Measurements from ENCODE around the gene PGP.
"Not testable (repeated sequence)": the region's sequence is repeated elsewhere in the genome, so short reads cannot be mapped to it uniquely, and the experiment has no call there.

PGP gene

GRCh38 chr16:2213817-2214718, 572 bp downstream of the PGP start:
- DNase-seq = peak; percentile 54

- DNase-seq = peak; percentile 46
These were observed 2.0 kb downstream of the PGP start for GRCh38 chr16:2212362-2213324.

GRCh38 chr16:2211923-2212347, 2.7 kb downstream of the PGP start:
- DNase-seq = no peak

- DNase-seq = no peak
These were observed 4.0 kb downstream of the PGP start, which contains the start of gene BRICD5 for GRCh38 chr16:2210386-2211365. TSS of gene BRICD5 (minus strand) at chr16:2210863. CDS start at chr16:2210833, 30 bp downstream.

GRCh38 chr16:2210009-2210332, 4.7 kb downstream of the PGP start:
- DNase-seq = no peak

- peak; percentile 56 for DNase-seq
These were observed 5.2 kb downstream of the PGP start for GRCh38 chr16:2209258-2210008.

- no peak for DNase-seq
These were observed 5.9 kb downstream of the PGP start for GRCh38 chr16:2208772-2209171.

- no peak for DNase-seq
These were observed 6.3 kb downstream of the PGP start for GRCh38 chr16:2208308-2208707.

- DNase-seq = no peak
These were observed 6.8 kb downstream of the PGP start for GRCh38 chr16:2207872-2208271.

GRCh38 chr16:2206780-2207433, 7.7 kb downstream of the PGP start:
- DNase-seq = no peak

GRCh38 chr16:2206420-2206779, 8.2 kb downstream of the PGP start:
- DNase-seq = no peak

- no peak for DNase-seq
These were observed 8.7 kb downstream of the PGP start for GRCh38 chr16:2205967-2206313.

- DNase-seq = peak; percentile 94
These were observed 9.3 kb downstream of the PGP start, which contains the start of gene MLST8 for GRCh38 chr16:2205104-2205966. TSS of gene MLST8 (plus strand) at chr16:2205454. CDS start at chr16:2206086, 632 bp downstream.

GRCh38 chr16:2204416-2205103, 10.1 kb downstream of the PGP start:
- DNase-seq = no peak

GRCh38 chr16:2203119-2203688, 11.4 kb downstream of the PGP start:
- not testable (repeated sequence) for DNase-seq

GRCh38 chr16:2200313-2200712, 14.3 kb downstream of the PGP start:
- no peak for DNase-seq

GRCh38 chr16:2199621-2200139, 15.0 kb downstream of the PGP start:
- no peak for DNase-seq

- DNase-seq = no peak
These were observed 15.5 kb downstream of the PGP start for GRCh38 chr16:2199095-2199494.

- no peak for DNase-seq
These were observed 16.4 kb downstream of the PGP start for GRCh38 chr16:2198283-2198682.
